Panc1 (cell line): ENCODE data around the gene SMPDL3B. TPM values are rescaled to one million over a fixed set of nuclear protein-coding genes. Genes with fewer than 3 reads are reported as not detected.

Experiments
- ATAC-seq: fragments of 200-7000 bp; cut with Tn5 transposase; 2 replicates; pipeline ENCODE4 v1.9.1; 2020; ENCODE audit warnings: mild to moderate bottlenecking, moderate library complexity
- BruUV-seq: library from RNA; stranded (reverse); fragments of 400-500 nt; replicated peaks from 2 replicates; lab custom pipeline; 2021; lab: Mats Ljungman, UMichigan
- CTCF ChIA-PET: fragments of 300-600 bp; sonication (Branson Sonifier 250); formaldehyde crosslinking; loops from one replicate; lab custom pipeline; 2022; ENCODE audit warnings: antibody characterized with exemption; lab: Charles Lee
- POLR2A ChIA-PET: fragments of 300-600 bp; sonication (Branson Sonifier 250); formaldehyde crosslinking; loops from one replicate; lab custom pipeline; 2022; ENCODE audit warnings: antibody characterized with exemption; lab: Charles Lee
- DNase-seq: peaks from one replicate; pipeline ENCODE4 v3.0.0-alpha.2; 2010; ENCODE audit warnings: low read depth, low spot score
- H3K27ac ChIP-seq: 2 replicates; pipeline ENCODE4 v1.5.1; 2011; ENCODE audit warnings: mild to moderate bottlenecking, low read length, inconsistent platforms
- H3K27me3 ChIP-seq: fragments of 200-500 bp; sonication (Bioruptor generic); 2 replicates; pipeline ENCODE4 v1.6.0; 2014; ENCODE audit warnings: low read length, inconsistent platforms; ENCODE audit not compliant: control insufficient read depth, insufficient read depth
- H3K36me3 ChIP-seq: fragments of 200-500 bp; sonication (Bioruptor generic); 2 replicates; pipeline ENCODE4 v1.5.1; 2014; ENCODE audit warnings: inconsistent platforms, mild to moderate bottlenecking, low read length, moderate library complexity; ENCODE audit not compliant: control insufficient read depth, insufficient read depth
- H3K4me1 ChIP-seq: 2 replicates; pipeline ENCODE4 v1.5.1; 2011; ENCODE audit warnings: inconsistent platforms, mild to moderate bottlenecking, low read length, moderate library complexity; ENCODE audit not compliant: control insufficient read depth, insufficient read depth
- H3K4me3 ChIP-seq, 2 experiments: 2 replicates each; pipeline ENCODE4 v1.5.1; 2011 to 2012; ENCODE audit warnings: low read depth in 2 of 2, low read length in 2 of 2, mild to moderate bottlenecking in 2 of 2, inconsistent platforms in 1 of 2, moderate library complexity in 1 of 2
- H3K9me3 ChIP-seq: fragments of 200-500 bp; sonication (Bioruptor generic); 2 replicates; pipeline ENCODE4 v1.5.1; 2014; ENCODE audit warnings: low read depth, mild to moderate bottlenecking, inconsistent platforms, low read length, moderate library complexity; ENCODE audit not compliant: control insufficient read depth, insufficient read depth
- POLR2AphosphoS5 ChIP-seq: IDR thresholded peaks from 2 replicates; pipeline ENCODE4 v1.6.1; 2012; ENCODE audit warnings: mild to moderate bottlenecking, low read depth, low read length, moderate library complexity
- REST ChIP-seq, 2 experiments: IDR thresholded peaks; 2 replicates each; pipeline ENCODE4 v1.6.1; 2011 to 2012; ENCODE audit warnings: low read depth in 2 of 2, control low read depth in 1 of 2, low read length in 1 of 2, mild to moderate bottlenecking in 1 of 2, moderate library complexity in 1 of 2; ENCODE audit not compliant: insufficient read depth in 1 of 2
- SIN3A ChIP-seq: IDR thresholded peaks from 2 replicates; pipeline ENCODE4 v1.6.1; 2012; ENCODE audit warnings: low read depth, mild to moderate bottlenecking, low read length, moderate library complexity, borderline replicate concordance; ENCODE audit not compliant: insufficient read depth
- TCF7L2 ChIP-seq: IDR thresholded peaks from 2 replicates; pipeline ENCODE4 v1.6.1; 2011; ENCODE audit warnings: mild to moderate bottlenecking, low read depth, low read length, inconsistent platforms
- in situ Hi-C: cut with HindIII; loops from 2 replicates; pipeline ENCODE4 v1.10.0; 2016; ENCODE audit warnings: low sequenced_read_pairs, low pct_unique_long_range_greater_than_20kb
- intact Hi-C: fragments of 100-400 bp; cut with micrococcal nuclease; formaldehyde crosslinking; loops from one replicate; pipeline ENCODE4 v1.10.0; 2022; ENCODE audit not compliant: unreplicated experiment
- total RNA-seq: library from RNA; stranded (reverse); gene quantifications from one replicate; pipeline ENCODE4 v1.2.1, GENCODE V29; 2021; ENCODE audit not compliant: unreplicated experiment
- TF ChIP-seq, protein P1 (sequence below): fragments of 450-650 bp; IDR thresholded peaks from 2 replicates; pipeline ENCODE4 v1.5.1; 2017; ENCODE audit warnings: mild to moderate bottlenecking

The SMPDL3B gene
- total RNA-seq, 1 experiment from 2014 or later = 1.5 TPM

DNA sequence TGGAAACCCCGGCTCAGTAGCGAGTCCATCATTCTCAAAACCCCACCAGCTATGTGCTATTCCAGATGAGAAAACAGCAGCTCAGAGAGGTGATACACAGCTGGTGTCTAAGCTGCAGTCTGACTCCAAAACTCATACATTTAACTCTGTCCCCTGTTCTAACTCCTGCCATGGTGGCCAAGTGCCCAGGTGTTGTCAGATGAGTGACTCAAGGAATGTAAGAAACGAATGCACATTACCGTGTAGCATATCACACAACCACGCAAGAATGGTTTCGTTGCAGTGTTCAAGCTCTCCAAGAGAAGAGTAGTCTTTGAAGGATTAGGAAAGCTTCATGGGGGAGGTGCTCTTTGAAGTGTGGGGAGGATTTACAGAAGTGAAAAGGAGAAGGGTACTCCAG, 20.3 kb downstream of the SMPDL3B start:
- Histone ChIP-seq H3K4me3 (no peak overlapping the region), H3K9me3 (no peaks in the 10 kb centered on the region), H3K36me3 (no peaks in the 10 kb centered on the region), H3K4me1 (peaks cover 7% of the 10 kb centered on the region; the same call in 1 of the 2 replicates), H3K27ac (no peak overlapping the region), H3K27me3 (no peaks in the 10 kb centered on the region)
- in situ Hi-C loops (no loop called here), intact Hi-C loops (no loop called here)
- DNase-seq (no peak), ATAC-seq (no peak)
- CTCF ChIA-PET = interaction anchor here (0.6 kb wide), 1 partner anchor 108 kb away, joined by 3 read pairs; no protein-coding TSS in a partner anchor
- BruUV-seq = no TSS peak
- no peak for TF ChIP-seq TCF7L2
- no peak for TF ChIP-seq REST (IDR thresholded peaks at IDR 0.05; ENCODE audit: insufficient read depth in 1 of 2, low read depth in 2 of 2, low read length in 1 of 2)
- TF ChIP-seq, protein P1, sequence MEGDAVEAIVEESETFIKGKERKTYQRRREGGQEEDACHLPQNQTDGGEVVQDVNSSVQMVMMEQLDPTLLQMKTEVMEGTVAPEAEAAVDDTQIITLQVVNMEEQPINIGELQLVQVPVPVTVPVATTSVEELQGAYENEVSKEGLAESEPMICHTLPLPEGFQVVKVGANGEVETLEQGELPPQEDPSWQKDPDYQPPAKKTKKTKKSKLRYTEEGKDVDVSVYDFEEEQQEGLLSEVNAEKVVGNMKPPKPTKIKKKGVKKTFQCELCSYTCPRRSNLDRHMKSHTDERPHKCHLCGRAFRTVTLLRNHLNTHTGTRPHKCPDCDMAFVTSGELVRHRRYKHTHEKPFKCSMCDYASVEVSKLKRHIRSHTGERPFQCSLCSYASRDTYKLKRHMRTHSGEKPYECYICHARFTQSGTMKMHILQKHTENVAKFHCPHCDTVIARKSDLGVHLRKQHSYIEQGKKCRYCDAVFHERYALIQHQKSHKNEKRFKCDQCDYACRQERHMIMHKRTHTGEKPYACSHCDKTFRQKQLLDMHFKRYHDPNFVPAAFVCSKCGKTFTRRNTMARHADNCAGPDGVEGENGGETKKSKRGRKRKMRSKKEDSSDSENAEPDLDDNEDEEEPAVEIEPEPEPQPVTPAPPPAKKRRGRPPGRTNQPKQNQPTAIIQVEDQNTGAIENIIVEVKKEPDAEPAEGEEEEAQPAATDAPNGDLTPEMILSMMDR = no peak
- no peak for TF ChIP-seq POLR2AphosphoS5
- TF ChIP-seq SIN3A = no peak
- POLR2A ChIA-PET = no interaction called here

GRCh38 chr1:27956761-27957160, 22.0 kb downstream of the SMPDL3B start:
- Histone ChIP-seq H3K4me3 (no peak overlapping the region), H3K36me3 (no peaks in the 10 kb centered on the region; the same call in 1 of the 2 replicates), H3K9me3 (no peaks in the 10 kb centered on the region), H3K4me1 (peaks cover 22% of the 10 kb centered on the region), H3K27me3 (no peaks in the 10 kb centered on the region), H3K27ac (no peak overlapping the region)
- ChIA-PET POLR2A (no interaction called here), CTCF (no interaction called here)
- BruUV-seq = no TSS peak
- ATAC-seq (no peak), DNase-seq (no peak)
- intact Hi-C loops = no loop called here
- in situ Hi-C loops = no loop called here
- TF ChIP-seq REST (IDR thresholded peaks at IDR 0.05; ENCODE audit: insufficient read depth in 1 of 2, low read depth in 2 of 2, low read length in 1 of 2) (no peak), POLR2AphosphoS5 (no peak), TCF7L2 (no peak), SIN3A (no peak)
- TF ChIP-seq, protein P1 = no peak
